OCI-LY3 (cell line): ENCODE measurements around the gene PKD2L2.

Source experiments
- H2AFZ ChIP-seq: fragments of 200-600, 300-600 bp; shearing (Covaris generic); 2 replicates; pipeline ENCODE4 v1.6.0; 2014; ENCODE audit warnings: antibody characterized with exemption, low read depth, low read length
- H3K27ac ChIP-seq: fragments of 200-600, 300-600 bp; sonication (generic); 2 replicates; pipeline ENCODE4 v1.5.1; 2014; ENCODE audit warnings: mild to moderate bottlenecking, low read length, moderate library complexity, mixed read lengths
- H3K27me3 ChIP-seq: fragments of 200-600, 300-600 bp; sonication (generic); 2 replicates; pipeline ENCODE4 v1.6.1; 2014; ENCODE audit warnings: low read depth, low read length, mixed read lengths
- H3K36me3 ChIP-seq: fragments of 200-600, 300-600 bp; sonication (generic); replicated peaks from 2 replicates; pipeline ENCODE3; 2014; ENCODE audit warnings: low read depth, low read length, mixed read lengths
- H3K4me1 ChIP-seq: fragments of 300-600, 200-600 bp; sonication (generic); 2 replicates; pipeline ENCODE4 v1.6.1; 2014; ENCODE audit warnings: low read length, mixed read lengths
- H3K4me2 ChIP-seq: fragments of 200-600, 300-600 bp; sonication (generic); 2 replicates; pipeline ENCODE4 v1.6.1; 2014; ENCODE audit warnings: low read length, mixed read lengths
- H3K4me3 ChIP-seq: fragments of 300-600, 200-600 bp; sonication (generic); 2 replicates; pipeline ENCODE4 v1.5.1; 2014; ENCODE audit warnings: antibody characterized with exemption, mild to moderate bottlenecking, low read length, moderate library complexity
- H3K79me2 ChIP-seq: fragments of 300-600, 200-600 bp; shearing (Covaris generic); 2 replicates; pipeline ENCODE4 v1.6.1; 2014; ENCODE audit warnings: mild to moderate bottlenecking, low read length, mixed read lengths
- H3K9ac ChIP-seq: fragments of 300-600, 200-600 bp; shearing (Covaris generic); 2 replicates; pipeline ENCODE4 v1.6.0; 2014; ENCODE audit warnings: mild to moderate bottlenecking, low read length, moderate library complexity
- H3K9me3 ChIP-seq: fragments of 200-600, 300-600 bp; shearing (Covaris generic); 2 replicates; pipeline ENCODE4 v1.6.1; 2014; ENCODE audit warnings: low read length, mixed read lengths; ENCODE audit not compliant: insufficient read depth
- H4K20me1 ChIP-seq: fragments of 200-600, 300-600 bp; sonication (generic); 2 replicates; pipeline ENCODE4 v1.6.1; 2016; ENCODE audit warnings: low read length, mixed read lengths; ENCODE audit not compliant: insufficient read depth
- CTCF ChIP-seq: fragments of 200-600, 300-600 bp; sonication (generic); IDR thresholded peaks from 2 replicates; pipeline ENCODE4 v1.5.1; 2014; ENCODE audit warnings: antibody characterized with exemption, low read length, low read depth
- EZH2phosphoT487 ChIP-seq: fragments of 200-600 bp; shearing (Covaris generic); IDR thresholded peaks from 2 replicates; pipeline ENCODE4 v1.6.1; 2018; ENCODE audit warnings: antibody characterized with exemption, mixed run types, low read depth

The PKD2L2 gene

GRCh38 chr5:137932800-137933199, 43.5 kb downstream of the PKD2L2 start:
- no peak overlapping the region for H3K27ac ChIP-seq
- H3K36me3 ChIP-seq = no peaks in the 10 kb centered on the region
- no peaks in the 10 kb centered on the region for H3K9me3 ChIP-seq
- H2AFZ ChIP-seq = no peak overlapping the region
- H3K4me2 ChIP-seq = no peak overlapping the region
- no peaks in the 10 kb centered on the region for H3K27me3 ChIP-seq
- no peak overlapping the region for H3K4me3 ChIP-seq
- H3K79me2 ChIP-seq = no peaks in the 10 kb centered on the region
- H3K4me1 ChIP-seq = peaks cover 4% of the 10 kb centered on the region; the same call in 1 of the 2 replicates
- TF ChIP-seq EZH2phosphoT487 (no peak), CTCF (no peak)
- H3K9ac ChIP-seq = no peak overlapping the region
- no peaks in the 10 kb centered on the region for H4K20me1 ChIP-seq

DNA sequence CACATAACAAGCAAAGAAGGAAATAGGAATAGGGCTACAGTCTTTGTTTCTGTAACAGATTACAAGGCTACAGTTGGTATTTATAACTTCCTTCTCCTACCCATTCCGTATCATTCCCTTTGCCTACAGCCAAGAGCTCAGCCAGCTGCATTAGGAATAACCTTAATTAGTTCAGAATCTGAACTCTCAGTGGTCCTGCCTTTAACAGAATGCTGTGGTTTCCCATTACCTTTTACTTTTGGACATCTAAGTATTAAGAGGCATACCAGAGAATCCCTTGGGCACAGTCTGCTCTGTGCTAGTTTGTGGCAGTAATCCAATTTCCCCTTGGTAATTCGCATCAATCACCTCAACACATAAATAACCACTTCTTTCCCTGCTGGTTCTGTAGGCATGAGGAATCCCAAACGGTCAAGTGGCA, 44.2 kb downstream of the PKD2L2 start:
- Histone ChIP-seq H3K36me3 (peaks cover under 1% of the 10 kb centered on the region), H3K9ac (no peak overlapping the region), H3K4me3 (no peak overlapping the region), H3K4me1 (peaks cover 7% of the 10 kb centered on the region), H4K20me1 (no peaks in the 10 kb centered on the region), H3K27me3 (no peaks in the 10 kb centered on the region), H3K27ac (no peak overlapping the region), H3K4me2 (no peak overlapping the region), H3K79me2 (no peaks in the 10 kb centered on the region), H2AFZ (no peak overlapping the region), H3K9me3 (no peaks in the 10 kb centered on the region)
- TF ChIP-seq EZH2phosphoT487 = no peak
- TF ChIP-seq CTCF = no peak

DNA sequence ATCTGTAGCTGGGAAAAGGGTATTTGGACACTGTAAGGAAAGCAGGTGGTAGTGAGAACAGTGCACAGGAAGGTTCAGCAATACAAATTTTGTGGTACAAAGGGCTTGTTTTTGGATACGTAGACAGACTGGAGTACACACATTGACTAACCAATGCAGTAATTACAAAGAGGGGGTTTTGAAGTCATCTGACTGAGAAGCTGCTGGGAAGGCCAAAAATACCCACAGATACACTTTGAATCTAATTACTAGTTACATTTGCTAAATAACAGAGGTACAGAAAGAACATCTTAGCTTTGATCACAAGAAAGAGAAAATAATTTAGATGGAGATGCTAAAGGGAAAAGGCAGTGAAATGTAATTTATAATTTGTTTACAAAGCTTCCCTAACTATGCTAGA, 45.9 kb downstream of the PKD2L2 start:
- TF ChIP-seq CTCF = no peak
- no peak for TF ChIP-seq EZH2phosphoT487
- Histone ChIP-seq H3K4me3 (no peak overlapping the region), H3K36me3 (peaks cover 16% of the 10 kb centered on the region), H3K4me1 (peaks cover 18% of the 10 kb centered on the region), H3K27me3 (no peaks in the 10 kb centered on the region), H4K20me1 (no peaks in the 10 kb centered on the region), H3K27ac (no peak overlapping the region), H3K79me2 (no peaks in the 10 kb centered on the region), H3K9me3 (no peaks in the 10 kb centered on the region), H3K9ac (no peak overlapping the region), H3K4me2 (no peak overlapping the region), H2AFZ (no peak overlapping the region)

- Histone ChIP-seq H2AFZ (no peak overlapping the region), H3K79me2 (no peaks in the 10 kb centered on the region), H3K4me2 (no peak overlapping the region), H3K4me1 (peaks cover 18% of the 10 kb centered on the region), H3K27ac (no peak overlapping the region), H3K4me3 (no peak overlapping the region), H4K20me1 (no peaks in the 10 kb centered on the region), H3K36me3 (peaks cover 18% of the 10 kb centered on the region), H3K27me3 (no peaks in the 10 kb centered on the region), H3K9ac (no peak overlapping the region), H3K9me3 (no peaks in the 10 kb centered on the region)
- TF ChIP-seq CTCF = no peak
- no peak for TF ChIP-seq EZH2phosphoT487
Measured at GRCh38 chr5:137935694-137936093, 46.4 kb downstream of the PKD2L2 start.
